OCI-LY7 (cell line): ENCODE measurements around the gene UBA52. TPM values are rescaled to one million over a fixed set of nuclear protein-coding genes. Genes with fewer than 3 reads are reported as not detected.
A peak's percentile ranks its signal among the peaks of the same experiment; 100 is the strongest.

Source experiments
- BruUV-seq: library from RNA; stranded (reverse); fragments of 400-500 nt; replicated peaks from 2 replicates; lab custom pipeline; 2021; lab: Mats Ljungman, UMichigan
- CTCF ChIA-PET: fragments of 300-600 bp; sonication (Branson Sonifier 250); formaldehyde crosslinking; loops from one replicate; lab custom pipeline; 2022; ENCODE audit warnings: antibody characterized with exemption; ENCODE audit not compliant: unreplicated experiment; lab: Charles Lee
- POLR2A ChIA-PET: fragments of 300-600 bp; sonication (Branson Sonifier 250); formaldehyde crosslinking; loops from one replicate; lab custom pipeline; 2022; ENCODE audit warnings: antibody characterized with exemption; lab: Charles Lee
- DNase-seq: peaks from one replicate; pipeline ENCODE4 v3.0.0-alpha.2; 2015; ENCODE audit warnings: low spot score
- H2AFZ ChIP-seq: fragments of 200-600 bp; sonication (generic), shearing (Covaris generic); 2 replicates; pipeline ENCODE4 v1.6.1; 2014; ENCODE audit warnings: mild to moderate bottlenecking, antibody characterized with exemption, low read length, moderate library complexity
- H3K27ac ChIP-seq: fragments of 200-600 bp; sonication (generic); 2 replicates; pipeline ENCODE4 v1.5.1; 2014; ENCODE audit warnings: mixed run types, low read depth, mild to moderate bottlenecking, moderate library complexity, low read length, inconsistent platforms; ENCODE audit not compliant: poor library complexity, severe bottlenecking
- H3K36me3 ChIP-seq: fragments of 200-600 bp; sonication (generic); 2 replicates; pipeline ENCODE4 v1.6.1; 2014; ENCODE audit warnings: mild to moderate bottlenecking, antibody characterized with exemption, low read length, moderate library complexity, mixed read lengths; ENCODE audit not compliant: insufficient read depth
- H3K4me1 ChIP-seq: fragments of 200-600 bp; sonication (generic); 2 replicates; pipeline ENCODE4 v1.5.1; 2014; ENCODE audit warnings: mild to moderate bottlenecking, low read length; ENCODE audit not compliant: insufficient read depth, poor library complexity, severe bottlenecking
- H3K4me2 ChIP-seq: fragments of 200-600 bp; sonication (generic); 2 replicates; pipeline ENCODE4 v1.6.1; 2014; ENCODE audit warnings: mild to moderate bottlenecking, low read length
- H3K4me3 ChIP-seq: fragments of 200-600 bp; sonication (generic); 2 replicates; pipeline ENCODE4 v1.5.1; 2014; ENCODE audit warnings: mild to moderate bottlenecking, low read depth, low read length; ENCODE audit not compliant: poor library complexity, severe bottlenecking
- H3K79me2 ChIP-seq: fragments of 200-600 bp; sonication (generic); 2 replicates; pipeline ENCODE4 v1.6.1; 2016; ENCODE audit warnings: low read depth, mild to moderate bottlenecking, low read length, moderate library complexity, mixed read lengths; ENCODE audit not compliant: insufficient read depth
- H3K9me2 ChIP-seq: fragments of 200-600 bp; sonication (generic); 2 replicates; pipeline ENCODE4 v1.6.1; 2016; ENCODE audit warnings: mild to moderate bottlenecking, low read length, mixed read lengths; ENCODE audit not compliant: insufficient read depth
- H3K9me3 ChIP-seq: fragments of 200-600 bp; sonication (generic); 2 replicates; pipeline ENCODE4 v1.6.1; 2014; ENCODE audit warnings: mild to moderate bottlenecking, mixed run types, low read length, mixed read lengths
- H4K20me1 ChIP-seq: fragments of 200-600 bp; sonication (generic); 2 replicates; pipeline ENCODE4 v1.6.1; 2014; ENCODE audit warnings: mild to moderate bottlenecking, antibody characterized with exemption, low read length, moderate library complexity, mixed read lengths; ENCODE audit not compliant: insufficient read depth
- EZH2phosphoT487 ChIP-seq: fragments of 200-600 bp; sonication (generic); IDR thresholded peaks from 2 replicates; pipeline ENCODE4 v1.6.1; 2018; ENCODE audit warnings: low read depth, borderline replicate concordance, mild to moderate bottlenecking, mixed run types, antibody characterized with exemption, low read length, moderate library complexity, mixed read lengths
- intact Hi-C: fragments of 100-400 bp; cut with micrococcal nuclease; formaldehyde crosslinking; loops from one replicate; pipeline ENCODE4 v1.10.0; 2022; ENCODE audit not compliant: unreplicated experiment
- total RNA-seq, 2 experiments: library from RNA; depleted of rRNA in 1 of 2; stranded (reverse); fragments of >200 nt in 1 of 2; shearing (Covaris generic) in 1 of 2; gene quantifications; 2 replicates each; pipeline ENCODE4 v1.2.3, GENCODE V29; 2014 to 2022
- TF ChIP-seq, protein P1 (sequence below): fragments of 200-600 bp; sonication (generic); conservative IDR thresholded peaks from 2 replicates; pipeline ENCODE4 v1.5.1; 2014; ENCODE audit warnings: mild to moderate bottlenecking, antibody characterized with exemption, low read length, moderate library complexity, mixed read lengths

Gene UBA52
- total RNA-seq, 2 experiments from 2014 or later, result 1,496 to 1,580 TPM

DNA sequence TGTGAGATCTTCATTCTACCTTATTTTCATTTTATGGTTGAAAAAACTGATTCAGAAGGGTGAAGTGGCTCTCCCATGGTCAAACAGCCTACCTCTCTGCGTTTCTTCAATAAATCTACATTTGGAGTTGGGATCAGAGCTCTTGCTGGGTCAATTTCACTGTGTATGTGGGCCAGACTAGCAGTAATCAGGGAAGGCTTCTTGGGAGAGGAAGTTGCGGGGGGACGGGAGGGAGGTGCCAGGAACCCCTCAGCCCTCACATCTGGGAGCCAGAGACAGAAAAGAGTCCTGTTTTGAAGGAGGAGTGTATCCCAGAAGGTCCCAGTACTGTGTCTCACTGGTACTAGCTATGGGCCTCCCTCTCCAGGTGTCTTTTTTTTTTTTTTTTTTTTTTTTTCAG lies 13.1 kb upstream of the UBA52 start:
- Histone ChIP-seq H2AFZ (peak overlapping the region; percentile 70; the same call in 1 of the 2 replicates), H4K20me1 (0 out of 2 replicates have a peak, but pooled peaks cover 6% of the 10 kb centered on the region), H3K4me2 (peak overlapping the region; percentile 99), H3K4me3 (peak overlapping the region; percentile 95), H3K9me3 (no peaks in the 10 kb centered on the region), H3K9me2 (no peaks in the 10 kb centered on the region), H3K36me3 (peaks cover 18% of the 10 kb centered on the region), H3K27ac (peak overlapping the region; percentile 65), H3K79me2 (peaks cover 25% of the 10 kb centered on the region), H3K4me1 (peaks cover 29% of the 10 kb centered on the region)
- BruUV-seq, result no TSS peak
- ChIA-PET POLR2A (interaction anchor here (0.7 to 3.6 kb wide), 8 partner anchors 11 to 277 kb away, joined by 3 to 27 read pairs (median 4); partner anchors contain the start of genes FKBP8, JUND, REX1BD and UBA52), CTCF (interaction anchor here (0.5 to 1.0 kb wide), 3 partner anchors 32 to 582 kb away, joined by 3 to 4 read pairs (median 3); no protein-coding TSS in a partner anchor)
- TF ChIP-seq, protein P1, sequence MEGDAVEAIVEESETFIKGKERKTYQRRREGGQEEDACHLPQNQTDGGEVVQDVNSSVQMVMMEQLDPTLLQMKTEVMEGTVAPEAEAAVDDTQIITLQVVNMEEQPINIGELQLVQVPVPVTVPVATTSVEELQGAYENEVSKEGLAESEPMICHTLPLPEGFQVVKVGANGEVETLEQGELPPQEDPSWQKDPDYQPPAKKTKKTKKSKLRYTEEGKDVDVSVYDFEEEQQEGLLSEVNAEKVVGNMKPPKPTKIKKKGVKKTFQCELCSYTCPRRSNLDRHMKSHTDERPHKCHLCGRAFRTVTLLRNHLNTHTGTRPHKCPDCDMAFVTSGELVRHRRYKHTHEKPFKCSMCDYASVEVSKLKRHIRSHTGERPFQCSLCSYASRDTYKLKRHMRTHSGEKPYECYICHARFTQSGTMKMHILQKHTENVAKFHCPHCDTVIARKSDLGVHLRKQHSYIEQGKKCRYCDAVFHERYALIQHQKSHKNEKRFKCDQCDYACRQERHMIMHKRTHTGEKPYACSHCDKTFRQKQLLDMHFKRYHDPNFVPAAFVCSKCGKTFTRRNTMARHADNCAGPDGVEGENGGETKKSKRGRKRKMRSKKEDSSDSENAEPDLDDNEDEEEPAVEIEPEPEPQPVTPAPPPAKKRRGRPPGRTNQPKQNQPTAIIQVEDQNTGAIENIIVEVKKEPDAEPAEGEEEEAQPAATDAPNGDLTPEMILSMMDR, result no peak
- no peak for TF ChIP-seq EZH2phosphoT487
- intact Hi-C loops, result no loop called here
- DNase-seq, result no peak

DNA sequence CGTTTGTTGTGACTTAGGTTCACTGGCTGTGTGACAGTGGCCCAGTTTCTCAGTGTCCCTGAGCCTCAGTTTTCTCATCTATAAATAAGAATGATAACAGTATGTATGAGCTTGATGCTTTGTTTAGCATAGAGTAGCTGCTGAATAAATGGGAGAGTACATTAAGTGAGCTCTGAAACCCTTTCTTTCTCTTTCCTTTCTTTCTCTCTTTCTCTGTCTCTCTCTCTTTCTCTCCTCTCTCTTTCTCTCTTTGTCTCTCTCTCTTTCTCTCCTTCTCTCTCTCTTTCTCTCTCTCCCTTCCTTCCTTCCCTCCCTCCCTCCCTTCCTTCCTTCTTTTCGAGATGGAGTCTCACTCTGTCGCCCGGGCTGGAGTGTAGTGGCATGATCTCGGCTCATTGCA lies 12.0 kb upstream of the UBA52 start:
- Histone ChIP-seq H2AFZ (no peak overlapping the region), H3K27ac (no peak overlapping the region), H3K4me3 (no peak overlapping the region), H4K20me1 (0 out of 2 replicates have a peak, but pooled peaks cover 6% of the 10 kb centered on the region), H3K9me2 (no peaks in the 10 kb centered on the region), H3K4me2 (peak overlapping the region; percentile 99), H3K4me1 (peaks cover 29% of the 10 kb centered on the region), H3K36me3 (peaks cover 28% of the 10 kb centered on the region), H3K79me2 (peaks cover 25% of the 10 kb centered on the region), H3K9me3 (no peaks in the 10 kb centered on the region)
- no TSS peak for BruUV-seq
- intact Hi-C loops, result no loop called here
- TF ChIP-seq EZH2phosphoT487, result no peak
- TF ChIP-seq, protein P1, result no peak
- ChIA-PET POLR2A (interaction anchor here (0.6 to 2.8 kb wide), 4 partner anchors 16 to 69 kb away, joined by 3 to 13 read pairs (median 5); partner anchors contain the start of gene REX1BD), CTCF (no interaction called here)
- DNase-seq, result no peak

DNA sequence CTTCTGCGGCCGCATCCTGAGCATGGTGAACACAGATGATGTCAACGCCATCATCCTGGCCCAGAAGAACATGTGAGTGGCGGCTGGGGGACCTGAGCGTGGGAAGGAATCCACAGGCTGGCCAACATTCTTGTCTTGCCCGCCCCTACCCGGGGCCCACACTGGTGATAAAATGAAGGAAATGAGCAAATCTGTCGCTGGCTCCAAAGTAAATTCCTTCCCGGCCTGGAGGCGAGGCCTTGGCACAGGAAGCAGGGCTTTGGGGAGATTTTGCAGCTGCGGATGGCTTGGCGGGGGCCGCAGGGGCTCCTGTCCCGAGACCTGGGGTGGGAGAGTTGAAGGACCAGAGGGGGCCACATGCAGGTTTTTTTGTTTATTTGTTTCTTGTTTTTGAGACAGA lies 9.6 kb upstream of the UBA52 start:
- 0 out of 2 replicates have a peak, but pooled peaks cover 6% of the 10 kb centered on the region for H4K20me1 ChIP-seq

More for the DNA sequence above, 9.6 kb upstream of the UBA52 start:
- Histone ChIP-seq H3K9me3 (no peaks in the 10 kb centered on the region), H3K36me3 (peaks cover 52% of the 10 kb centered on the region), H3K4me3 (no peak overlapping the region), H3K79me2 (peaks cover 23% of the 10 kb centered on the region), H2AFZ (no peak overlapping the region), H3K4me2 (no peak overlapping the region), H3K27ac (no peak overlapping the region), H3K9me2 (no peaks in the 10 kb centered on the region), H3K4me1 (peaks cover 16% of the 10 kb centered on the region)
- TF ChIP-seq, protein P1, result no peak
- TF ChIP-seq EZH2phosphoT487, result no peak
- ChIA-PET CTCF (no interaction called here), POLR2A (interaction anchor here (0.6 kb wide), 1 partner anchor 418 kb away, joined by 6 read pairs; no protein-coding TSS in a partner anchor)
- BruUV-seq, result no TSS peak
- no peak for DNase-seq
- intact Hi-C loops, result no loop called here
